Medulla oblongata (tissue), 1 donor: ENCODE data around the gene CARMIL1.
A peak's percentile ranks its signal among the peaks of the same experiment; 100 is the strongest.
"Not testable (repeated sequence)": the region's sequence is repeated elsewhere in the genome, so short reads cannot be mapped to it uniquely, and the experiment has no call there.

ENCODE experiments used
- DNase-seq: peaks from one replicate; pipeline ENCODE4 v3.0.0-alpha.2; 2015; ENCODE audit errors: extremely low spot score

The CARMIL1 gene

DNA sequence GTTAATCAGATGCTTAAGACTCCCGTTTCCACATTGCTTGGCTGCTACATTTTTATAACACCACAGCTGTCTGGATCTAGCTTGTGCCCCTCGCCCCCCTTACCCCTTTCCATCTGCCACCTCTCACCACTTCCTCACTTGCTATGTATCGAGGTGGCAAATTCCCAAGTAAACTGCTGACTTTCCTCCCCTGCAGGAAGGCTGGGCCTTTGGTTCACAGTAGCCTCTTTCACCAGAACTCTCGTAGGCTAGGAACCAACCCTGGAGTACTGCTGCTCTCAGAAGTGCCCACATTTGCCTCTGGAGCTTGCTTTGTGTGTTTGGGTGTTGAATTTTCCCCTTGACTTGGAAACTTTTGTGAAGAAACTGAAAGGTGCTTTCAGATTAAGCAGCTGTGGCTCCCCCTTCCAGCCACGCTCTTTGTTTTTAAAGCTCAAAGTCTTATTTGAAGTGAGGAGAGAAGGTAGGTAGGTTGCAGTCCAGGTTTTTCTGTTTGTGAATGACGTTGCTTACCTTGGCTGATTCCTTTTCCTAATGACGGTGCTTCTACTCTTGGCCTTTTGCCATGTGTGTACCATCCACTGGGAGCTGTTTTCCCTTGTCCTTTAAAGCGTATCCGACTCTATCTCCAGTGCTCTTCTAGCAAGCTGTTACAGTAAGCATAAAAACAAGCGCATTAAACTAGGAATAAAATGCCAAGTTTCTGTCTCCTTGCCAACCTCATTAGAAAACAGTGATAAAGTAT is 90.4 kb downstream of the CARMIL1 start:
- DNase-seq = peak; percentile 58

DNA sequence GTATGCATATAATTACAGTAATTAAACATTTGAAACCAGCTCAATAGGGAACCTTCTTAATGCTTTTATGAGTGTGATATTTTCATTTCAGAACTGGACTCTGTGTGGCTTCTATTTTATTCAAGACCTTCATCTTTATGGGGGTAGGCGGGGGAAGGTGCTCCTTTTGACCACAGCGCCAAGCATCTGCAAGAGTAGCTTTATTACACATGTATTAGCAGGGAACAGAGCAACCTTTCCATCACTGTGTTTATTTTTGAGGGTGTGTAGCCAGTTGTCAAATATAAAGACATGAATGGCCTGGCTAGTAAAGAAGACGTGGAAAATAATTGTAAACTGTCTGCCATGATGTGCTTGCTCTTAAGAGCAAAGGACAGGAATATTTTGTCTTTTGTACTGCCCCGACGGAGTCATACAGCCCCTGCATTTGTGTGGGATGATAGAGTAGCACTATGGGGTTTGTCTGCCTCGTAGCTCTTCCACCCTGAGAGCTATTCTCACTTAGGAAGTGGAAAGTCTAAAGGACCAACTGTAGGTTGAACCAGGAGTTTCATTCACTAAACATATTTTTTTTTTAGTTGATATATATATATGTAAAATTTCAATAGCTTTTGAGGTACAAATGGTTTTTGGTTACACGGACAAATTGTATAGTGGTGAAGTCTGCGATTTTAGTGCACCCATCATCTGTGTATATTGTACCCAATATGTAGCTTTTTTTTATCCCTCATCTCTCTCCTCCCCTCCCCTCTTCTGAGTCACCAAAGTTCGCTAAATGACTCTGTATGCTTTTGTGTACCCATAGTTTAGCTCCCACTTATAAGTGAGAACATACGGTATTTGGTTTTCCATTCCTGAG is 91.2 kb downstream of the CARMIL1 start:
- no peak for DNase-seq

DNA sequence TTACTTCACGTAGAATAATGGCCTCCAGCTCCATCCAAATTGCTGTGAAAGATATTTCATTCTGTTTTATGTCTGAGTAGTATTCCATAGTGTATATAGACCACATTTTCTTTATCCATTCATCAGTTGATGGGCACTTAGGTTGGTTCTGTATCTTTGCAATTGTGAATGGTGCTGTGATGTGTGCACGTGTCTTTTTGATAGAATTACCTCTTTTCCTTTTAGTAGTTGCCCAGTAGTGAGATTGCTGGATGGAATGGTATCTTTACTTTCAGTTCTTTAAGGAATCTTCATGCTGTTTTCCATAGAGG is 91.8 kb downstream of the CARMIL1 start:
- DNase-seq = no peak

DNA sequence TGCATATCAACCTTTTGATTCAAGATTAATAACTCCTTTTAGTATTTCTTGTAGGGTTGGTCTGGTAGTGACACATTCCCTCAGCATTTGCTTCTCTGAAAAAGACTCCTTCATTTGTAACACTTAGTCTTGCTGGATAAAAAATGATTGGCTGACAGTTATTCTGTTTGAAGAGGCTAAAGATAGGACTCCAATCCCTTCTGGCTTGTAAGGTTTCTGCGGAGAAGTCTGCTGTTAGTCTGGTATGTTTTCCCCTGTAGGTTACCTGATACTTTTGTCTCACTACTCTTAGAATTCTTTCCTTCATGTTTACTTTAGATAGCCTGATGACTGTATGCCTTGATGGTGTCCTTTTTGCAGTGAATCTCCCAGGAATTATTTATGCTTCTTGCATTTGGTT is 96.0 kb downstream of the CARMIL1 start:
- DNase-seq = no peak

DNA sequence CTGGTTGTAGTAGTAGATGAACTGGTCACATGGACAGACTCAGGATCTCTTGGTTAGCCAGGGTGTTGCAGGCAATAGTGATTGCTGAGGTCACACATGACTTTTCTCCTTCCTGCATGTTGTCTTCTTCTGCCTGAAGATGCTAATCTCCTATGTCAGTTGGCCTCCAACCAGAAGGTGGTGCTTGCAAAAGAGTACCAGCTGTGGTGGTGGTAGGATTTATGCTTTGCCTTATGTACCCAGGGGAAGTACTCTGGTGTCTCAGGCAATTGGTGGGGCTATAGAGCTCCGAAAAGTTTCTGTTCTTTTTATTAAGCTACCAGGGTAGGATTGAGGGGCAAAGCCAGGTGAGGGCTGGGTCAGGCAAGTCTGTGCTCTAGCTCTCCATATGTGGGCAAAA is 98.5 kb downstream of the CARMIL1 start:
- no peak for DNase-seq

DNA sequence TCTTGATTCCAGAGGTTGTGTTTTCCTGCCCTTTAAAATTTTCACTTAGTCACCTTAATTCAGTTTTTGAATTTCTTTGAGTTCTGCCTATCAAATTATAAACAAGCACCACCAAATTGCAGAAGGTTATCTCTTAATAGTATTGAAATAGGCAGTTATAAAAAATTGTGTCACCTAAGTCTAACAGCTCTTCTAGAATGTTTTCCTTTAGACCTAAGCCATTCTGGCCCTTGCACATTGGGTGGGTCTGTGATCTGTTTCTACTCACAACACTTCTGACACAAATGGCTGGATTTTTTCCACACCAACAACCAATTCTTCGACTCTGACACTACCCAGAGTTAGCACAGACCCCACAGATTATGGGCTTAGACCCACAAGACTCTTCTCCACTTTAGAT is 101.9 kb downstream of the CARMIL1 start:
- no peak for DNase-seq

DNA sequence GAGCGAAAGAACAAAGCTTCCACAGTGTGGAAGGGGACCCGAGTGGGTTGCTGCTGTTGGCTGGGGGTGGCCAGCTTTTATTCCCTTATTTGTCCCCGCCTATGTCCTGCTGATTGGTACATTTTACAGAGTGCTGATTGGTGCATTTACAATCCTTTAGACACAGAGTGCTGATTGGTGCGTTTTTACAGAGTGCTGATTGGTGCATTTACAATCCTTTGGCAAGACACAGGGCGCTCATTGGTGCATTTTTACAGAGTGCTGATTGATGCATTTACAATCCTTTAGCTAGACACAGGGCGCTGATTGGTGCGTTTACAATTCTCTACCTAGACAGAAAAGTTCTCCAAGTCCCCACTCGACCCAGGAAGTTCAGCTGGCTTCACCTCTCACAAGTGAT is 103.3 kb downstream of the CARMIL1 start:
- DNase-seq = not testable (repeated sequence)

DNA sequence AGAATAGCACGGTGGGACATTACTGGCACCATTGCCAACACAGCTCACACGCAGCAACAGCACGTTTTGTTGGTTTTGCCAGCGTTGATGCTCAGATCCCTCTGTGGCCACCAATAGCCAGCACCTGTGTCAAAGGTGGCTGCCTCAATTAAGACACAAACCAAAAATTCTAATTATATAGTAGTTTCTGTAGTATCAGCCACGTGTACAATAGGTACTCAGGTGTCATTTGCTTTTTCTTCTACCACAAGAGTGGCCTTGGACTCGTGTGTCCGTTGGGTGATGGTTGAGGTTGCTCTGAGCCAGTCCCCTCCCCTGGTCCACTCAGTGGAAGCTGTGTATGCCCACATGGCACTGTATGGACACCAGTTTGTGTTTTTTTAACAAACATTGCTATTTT is 105.1 kb downstream of the CARMIL1 start:
- DNase-seq = no peak

DNA sequence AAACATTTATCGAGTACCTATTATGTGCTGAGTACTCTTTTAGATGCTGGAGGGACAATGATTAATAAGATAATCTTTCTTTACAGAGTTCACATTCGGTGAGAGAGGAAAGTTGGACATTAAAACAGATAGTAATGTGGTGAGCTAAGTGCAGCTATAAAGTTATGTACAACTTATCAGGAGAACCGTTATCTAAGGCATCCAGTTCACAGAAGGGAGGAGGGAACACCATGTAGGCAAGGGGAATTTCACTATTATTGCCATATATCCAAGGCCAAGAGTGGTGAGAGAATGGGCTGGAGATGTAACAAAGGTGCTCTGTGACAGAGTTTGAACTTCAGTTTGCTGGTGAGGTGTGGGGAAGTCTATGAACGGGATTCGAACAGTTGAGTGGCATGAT is 105.8 kb downstream of the CARMIL1 start:
- no peak for DNase-seq

DNA sequence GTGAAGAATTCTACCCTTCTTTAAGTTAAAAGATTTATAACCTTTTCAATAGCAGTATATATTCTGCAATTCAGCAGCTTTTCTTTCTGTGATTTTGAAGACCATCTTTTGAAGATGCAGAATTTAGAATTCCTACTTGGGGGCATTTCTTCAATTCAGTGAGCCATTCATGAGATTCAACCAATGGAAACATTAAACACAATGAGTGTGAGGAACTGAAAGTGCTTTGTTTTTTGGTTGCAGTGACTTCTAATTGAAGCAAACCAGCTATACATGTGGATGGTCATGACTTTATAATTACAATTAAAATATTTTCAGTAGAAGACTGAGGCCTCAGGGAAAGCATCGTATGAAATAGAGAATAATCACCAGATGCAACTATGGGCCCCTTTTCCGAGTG is 108.3 kb downstream of the CARMIL1 start:
- DNase-seq = no peak

DNA sequence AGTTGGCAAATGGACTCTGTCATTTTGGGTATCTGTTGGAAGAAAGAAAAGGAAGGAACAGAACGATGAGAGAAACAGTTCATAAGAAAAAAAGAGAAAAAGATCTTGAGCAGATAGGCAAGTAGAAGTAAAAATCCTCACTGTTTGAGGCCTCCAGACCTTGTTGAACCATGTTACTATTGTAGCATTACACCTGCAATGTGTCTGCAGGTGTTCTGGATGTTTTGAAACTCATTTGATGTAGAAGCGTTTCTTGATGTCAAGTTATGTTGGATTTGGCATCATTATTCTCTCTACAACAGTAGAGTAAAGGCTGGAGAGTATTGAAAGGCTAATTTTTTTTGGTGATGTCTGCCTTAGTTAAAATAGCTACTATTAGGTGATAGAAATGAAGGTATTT is 108.7 kb downstream of the CARMIL1 start:
- DNase-seq = no peak

DNA sequence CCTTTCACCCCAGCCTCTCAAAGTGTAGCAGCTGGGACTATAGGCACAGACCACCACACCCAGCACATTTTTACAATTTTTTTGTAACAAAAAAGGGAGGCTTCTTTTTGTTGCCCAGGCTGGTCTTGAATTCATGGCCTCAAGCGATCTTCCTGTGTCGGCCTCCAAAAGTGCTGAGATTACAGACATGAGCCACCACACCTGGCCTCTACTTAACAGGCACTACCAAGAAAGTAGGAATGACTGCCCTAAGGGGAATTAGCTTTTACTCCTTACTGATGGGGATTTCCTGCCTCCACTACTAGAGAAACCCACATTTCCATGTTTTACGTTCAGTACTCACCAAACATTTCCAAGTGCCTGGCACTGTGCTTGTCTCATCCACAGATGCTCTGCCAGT is 109.6 kb downstream of the CARMIL1 start:
- no peak for DNase-seq

DNA sequence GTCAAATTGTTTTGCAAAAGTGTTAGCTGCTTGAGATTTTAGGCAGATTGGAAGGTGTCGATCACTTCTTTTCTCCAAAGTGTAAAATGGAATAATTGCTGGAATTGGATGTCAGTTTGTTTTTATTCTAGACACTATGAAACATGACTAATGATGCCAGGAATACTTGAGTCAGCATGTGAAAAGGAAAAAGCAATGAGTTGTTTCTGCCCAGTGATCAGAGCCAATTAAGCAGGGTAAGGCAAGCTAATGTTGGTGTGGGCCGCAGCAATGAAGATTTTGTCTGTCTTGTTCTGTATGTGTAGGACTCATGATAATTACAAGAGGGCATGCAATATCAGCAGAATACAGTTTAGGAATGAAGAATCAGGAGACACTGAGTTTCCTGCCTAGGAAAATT is 110.3 kb downstream of the CARMIL1 start:
- DNase-seq = no peak

DNA sequence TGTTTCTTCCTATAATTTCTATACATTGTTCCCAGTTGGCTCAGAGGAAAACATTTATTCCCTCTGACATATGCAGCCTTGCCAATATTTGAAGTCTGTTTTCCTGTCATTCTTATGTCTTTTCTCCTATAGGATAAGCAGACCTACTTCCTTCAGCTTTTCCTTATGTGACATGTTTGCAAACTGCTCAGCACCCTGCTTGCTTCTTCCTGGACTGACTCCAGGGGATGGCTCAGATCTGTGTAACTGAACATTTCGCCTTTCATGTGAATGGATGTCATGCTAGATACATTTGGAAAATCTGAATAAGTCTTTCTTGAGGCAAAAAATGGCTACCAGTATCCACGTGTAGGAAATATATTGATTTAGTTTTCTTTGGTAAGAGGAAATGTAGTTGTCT is 113.2 kb downstream of the CARMIL1 start:
- no peak for DNase-seq

DNA sequence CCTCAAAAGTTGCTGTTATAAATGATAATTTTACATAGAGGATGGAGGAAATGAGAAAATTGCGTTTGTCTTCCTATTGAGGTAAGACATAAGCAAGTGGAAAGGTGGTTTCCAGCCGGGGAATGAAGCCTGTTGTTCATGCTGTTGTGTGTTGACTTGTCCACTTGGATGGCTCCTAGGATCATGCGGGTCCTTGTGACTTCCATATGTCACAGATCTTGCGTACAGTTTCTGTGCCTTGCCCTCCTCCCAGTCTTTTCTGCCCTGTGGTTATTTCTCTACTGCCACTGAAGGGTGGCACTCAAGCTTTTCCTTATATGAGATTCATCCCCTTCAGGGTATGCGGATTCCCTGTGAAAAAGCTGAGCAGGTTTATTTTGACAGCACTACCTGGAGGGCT is 116.6 kb downstream of the CARMIL1 start:
- DNase-seq = no peak

DNA sequence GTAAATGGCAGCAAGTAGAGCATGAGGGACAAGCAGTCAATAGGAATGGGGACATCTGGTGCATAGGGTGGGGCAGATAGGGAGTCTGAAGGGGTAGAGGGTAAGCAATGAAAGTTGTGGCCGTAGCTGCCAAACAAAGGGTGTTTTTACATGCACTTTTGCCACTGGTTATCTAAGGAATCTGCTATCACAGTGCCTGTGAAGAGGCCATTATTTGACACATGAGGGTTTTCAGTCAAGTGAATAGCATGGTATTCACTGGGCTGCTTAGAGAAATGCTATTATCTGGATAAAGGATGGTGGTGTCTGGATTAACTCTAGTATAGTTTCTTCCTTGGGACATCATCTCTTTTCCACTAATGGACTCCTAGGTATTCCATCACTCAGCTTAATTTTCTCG is 118.2 kb downstream of the CARMIL1 start:
- no peak for DNase-seq

DNA sequence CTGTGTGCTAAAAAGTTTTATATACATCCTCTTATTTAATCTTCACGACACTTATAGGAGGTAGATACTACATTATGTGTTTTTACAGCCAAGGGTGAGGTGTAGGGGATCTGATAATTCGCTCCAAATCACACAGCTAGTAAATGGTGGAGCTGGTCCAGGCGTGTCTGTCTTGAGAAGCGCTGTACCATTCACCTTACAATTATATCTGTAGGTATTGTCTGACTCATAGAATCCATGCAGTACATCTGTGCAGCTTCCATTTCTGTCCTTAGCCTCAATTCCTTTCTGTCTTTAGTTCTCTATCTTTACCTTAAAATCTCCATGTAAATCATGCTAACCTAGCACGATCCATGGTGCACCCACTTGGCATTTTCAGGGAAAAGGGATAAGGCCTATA is 120.7 kb downstream of the CARMIL1 start:
- DNase-seq = no peak

DNA sequence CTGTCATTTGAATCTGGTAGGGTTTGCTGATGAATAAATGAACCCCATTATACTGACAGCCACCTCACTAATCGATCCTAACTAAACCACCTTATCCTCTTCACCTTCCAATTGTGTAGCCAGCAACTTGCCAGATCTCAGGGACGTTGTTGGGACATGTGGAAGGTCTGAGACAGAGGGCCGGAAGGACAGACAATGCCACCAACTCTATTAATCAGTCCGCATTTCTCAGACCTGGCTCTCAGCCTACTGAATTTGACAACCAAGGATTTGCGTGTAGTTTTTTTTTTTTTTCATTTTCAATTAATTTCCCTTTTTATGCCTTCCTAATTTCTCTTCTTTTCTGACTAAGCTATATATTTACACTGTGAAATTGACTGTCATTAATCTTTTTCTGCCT is 122.5 kb downstream of the CARMIL1 start:
- DNase-seq = no peak

DNA sequence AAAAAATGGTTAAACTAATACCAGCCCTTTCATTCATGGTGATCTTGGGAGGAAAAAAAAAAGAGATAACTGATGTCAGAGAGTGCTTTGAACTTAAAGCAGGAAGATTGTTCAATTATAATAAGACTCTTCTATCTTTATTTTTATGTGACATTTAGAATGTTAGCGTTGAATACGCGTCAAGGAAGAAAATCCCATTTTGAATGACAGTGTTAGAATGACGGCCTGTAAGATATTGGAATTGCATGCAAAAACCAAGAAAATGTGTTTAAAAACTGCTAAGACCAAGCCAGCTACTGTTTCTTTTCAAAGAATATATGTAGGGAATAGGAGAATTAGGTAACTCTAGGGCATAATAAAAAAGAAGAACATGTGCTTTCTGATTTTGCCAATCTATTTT is 123.0 kb downstream of the CARMIL1 start:
- no peak for DNase-seq

DNA sequence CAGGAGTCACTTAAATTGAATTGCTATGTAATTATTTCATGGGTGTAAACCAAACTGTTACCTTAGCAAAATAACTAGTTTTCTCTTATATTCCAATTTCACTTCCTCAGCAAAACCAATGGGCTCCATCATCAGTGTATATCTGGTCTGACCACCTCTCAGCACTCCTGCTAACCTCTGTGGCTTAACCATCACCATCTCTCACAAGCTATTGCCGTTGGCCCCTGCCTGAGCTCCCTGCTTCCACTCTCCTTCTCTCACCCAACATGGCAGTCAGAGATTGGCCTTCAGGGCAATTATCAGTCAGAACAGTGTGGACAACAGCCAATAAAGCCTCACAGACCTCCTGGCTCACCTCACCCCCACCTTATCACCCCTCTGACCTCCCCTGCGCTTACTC is 124.0 kb downstream of the CARMIL1 start:
- DNase-seq = no peak

DNA sequence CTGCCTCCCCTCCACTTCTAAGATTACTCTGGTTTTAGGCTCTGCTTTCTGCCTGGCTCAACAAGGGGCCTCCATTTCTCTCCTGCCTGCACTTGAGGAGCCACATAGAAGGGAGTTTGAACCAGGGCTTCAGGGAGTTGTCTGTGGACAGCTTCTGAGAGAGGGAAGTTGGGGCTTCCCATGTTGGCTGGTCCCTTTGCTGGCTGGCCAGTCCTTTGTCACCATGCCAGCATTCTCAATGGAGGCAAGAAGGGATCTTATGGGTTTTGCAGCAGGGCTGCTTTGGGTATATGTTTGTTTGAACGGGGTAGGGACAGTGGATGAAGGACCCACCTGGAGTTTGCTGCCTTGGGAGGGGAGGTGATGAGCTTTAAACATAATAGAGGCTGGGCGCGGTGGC is 124.9 kb downstream of the CARMIL1 start:
- DNase-seq = peak; percentile 25

DNA sequence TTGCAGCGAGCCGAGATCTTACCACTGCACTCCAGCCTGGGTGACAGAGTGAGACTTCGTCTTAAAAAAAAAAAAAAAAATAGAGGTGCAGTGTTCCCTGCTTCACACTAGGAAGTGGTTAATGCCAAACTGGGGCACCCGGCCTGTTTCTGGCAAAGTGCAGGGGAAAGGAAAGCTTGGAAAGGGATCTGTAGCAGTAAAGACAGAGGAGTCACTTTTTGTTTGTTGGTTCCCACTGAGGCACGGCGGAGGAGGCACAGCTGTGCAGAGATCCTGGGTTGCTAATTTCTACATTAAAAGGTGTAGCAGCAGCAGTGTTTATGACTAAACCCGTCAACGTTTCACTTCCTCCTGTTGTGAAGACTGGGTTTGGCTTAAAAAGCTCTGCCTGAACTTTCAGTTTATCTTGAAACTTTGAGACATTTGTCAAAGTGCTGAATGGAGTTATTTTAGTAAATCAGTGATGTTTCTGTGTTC is 125.6 kb downstream of the CARMIL1 start:
- DNase-seq = peak; percentile 30

DNA sequence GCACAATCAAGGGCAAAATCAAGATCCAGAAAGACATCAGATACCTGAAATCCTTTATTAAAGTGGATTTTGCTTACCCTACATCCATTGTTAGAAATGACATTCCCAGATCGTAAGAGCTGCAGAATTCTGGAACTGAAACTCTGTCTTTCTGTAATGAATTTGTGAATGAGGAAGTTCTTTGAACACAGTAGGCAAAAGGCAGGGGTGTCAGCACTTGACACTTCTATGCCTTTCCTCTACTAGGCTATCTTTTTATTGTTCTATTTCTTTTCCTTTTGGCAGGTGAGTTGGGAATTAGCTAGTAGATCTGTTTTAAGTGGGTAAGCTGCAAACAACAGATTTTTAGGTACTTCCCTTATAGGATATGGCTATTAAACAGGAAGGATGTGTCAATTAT is 126.3 kb downstream of the CARMIL1 start:
- peak; percentile 61 for DNase-seq
